BJ (cell line): Measurements from ENCODE around the gene DPYSL5. TPM values are rescaled to one million over a fixed set of nuclear protein-coding genes. Genes with fewer than 3 reads are reported as not detected.

Experiments
- CTCF ChIA-PET: fragments of 350-600 bp; formaldehyde crosslinking; extraction: SDS; loops from one replicate; lab custom pipeline; 2021; ENCODE audit warnings: antibody characterized with exemption, inconsistent platforms; lab: Yijun Ruan, JAX
- POLR2A ChIA-PET: fragments of 300-600 bp; sonication (Branson Sonifier 250); formaldehyde crosslinking; extraction: SDS; loops from one replicate; lab custom pipeline; 2021; ENCODE audit warnings: antibody characterized with exemption; lab: Charles Lee
- DNase-seq: peaks from one replicate; pipeline ENCODE4 v3.0.0-alpha.2; 2011; ENCODE audit warnings: low read depth
- H3K27me3 ChIP-seq: 2 replicates; pipeline ENCODE4 v1.6.0; 2011; ENCODE audit warnings: low read length; ENCODE audit not compliant: control insufficient read depth, insufficient read depth
- H3K36me3 ChIP-seq: 2 replicates; pipeline ENCODE4 v1.5.1; 2011; ENCODE audit warnings: low read length; ENCODE audit not compliant: control insufficient read depth, insufficient read depth
- H3K4me3 ChIP-seq: 2 replicates; pipeline ENCODE4 v1.5.1; 2011; ENCODE audit warnings: low read depth, mild to moderate bottlenecking, control low read depth, low read length
- polyA plus RNA-seq: library from polyadenylated mRNA; depleted of rRNA; stranded (reverse); fragments of >200 nt; gene quantifications from 2 replicates; pipeline ENCODE4 v1.2.3, GENCODE V29; 2011
- TF ChIP-seq, protein P1 (sequence below): IDR thresholded peaks from 2 replicates; pipeline ENCODE4 v1.5.1; 2011; ENCODE audit warnings: low read depth, mild to moderate bottlenecking, control low read depth, inconsistent platforms, low read length, moderate library complexity; ENCODE audit not compliant: insufficient read depth

Gene DPYSL5
- polyA plus RNA-seq, 1 experiment: not detected

DNA sequence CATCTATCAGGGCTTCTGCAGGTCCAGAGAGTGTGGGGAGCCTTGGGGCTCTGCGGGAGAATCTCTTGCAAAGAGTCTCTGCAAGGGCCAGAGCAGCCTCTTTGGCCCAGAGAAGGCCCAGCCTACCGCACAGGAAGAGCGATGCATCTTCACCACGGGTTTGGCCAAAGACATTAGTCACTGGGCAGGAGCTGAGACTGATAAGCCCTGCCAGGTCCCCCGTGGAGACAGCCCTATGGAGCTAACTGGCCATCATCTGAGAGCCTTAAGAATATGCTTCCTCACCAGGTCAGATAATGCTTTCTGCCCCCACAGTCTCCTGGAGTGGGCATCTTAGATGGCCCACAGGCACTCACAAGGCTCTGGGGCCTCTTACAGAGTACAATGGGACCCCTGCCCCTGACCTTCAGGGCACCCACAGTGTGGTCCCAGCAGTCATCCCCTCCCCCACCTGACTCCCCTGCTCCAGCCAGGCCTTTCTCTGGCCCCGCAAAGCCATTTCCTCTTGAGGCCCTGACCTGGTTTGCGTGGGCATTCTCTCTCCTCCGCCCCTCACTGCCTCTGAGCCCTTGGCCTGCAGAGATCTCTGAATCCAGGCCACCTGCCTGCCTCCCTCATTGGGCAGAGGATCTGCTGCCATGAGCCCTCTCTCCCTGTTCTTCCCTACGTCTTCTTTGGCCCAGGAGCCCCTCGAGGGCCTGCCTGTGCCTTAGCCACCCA is 90.6 kb downstream of the DPYSL5 start:
- TF ChIP-seq, protein P1, sequence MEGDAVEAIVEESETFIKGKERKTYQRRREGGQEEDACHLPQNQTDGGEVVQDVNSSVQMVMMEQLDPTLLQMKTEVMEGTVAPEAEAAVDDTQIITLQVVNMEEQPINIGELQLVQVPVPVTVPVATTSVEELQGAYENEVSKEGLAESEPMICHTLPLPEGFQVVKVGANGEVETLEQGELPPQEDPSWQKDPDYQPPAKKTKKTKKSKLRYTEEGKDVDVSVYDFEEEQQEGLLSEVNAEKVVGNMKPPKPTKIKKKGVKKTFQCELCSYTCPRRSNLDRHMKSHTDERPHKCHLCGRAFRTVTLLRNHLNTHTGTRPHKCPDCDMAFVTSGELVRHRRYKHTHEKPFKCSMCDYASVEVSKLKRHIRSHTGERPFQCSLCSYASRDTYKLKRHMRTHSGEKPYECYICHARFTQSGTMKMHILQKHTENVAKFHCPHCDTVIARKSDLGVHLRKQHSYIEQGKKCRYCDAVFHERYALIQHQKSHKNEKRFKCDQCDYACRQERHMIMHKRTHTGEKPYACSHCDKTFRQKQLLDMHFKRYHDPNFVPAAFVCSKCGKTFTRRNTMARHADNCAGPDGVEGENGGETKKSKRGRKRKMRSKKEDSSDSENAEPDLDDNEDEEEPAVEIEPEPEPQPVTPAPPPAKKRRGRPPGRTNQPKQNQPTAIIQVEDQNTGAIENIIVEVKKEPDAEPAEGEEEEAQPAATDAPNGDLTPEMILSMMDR: no peak
- POLR2A ChIA-PET: no interaction called here
- Histone ChIP-seq H3K27me3 (peaks cover 15% of the 10 kb centered on the region), H3K4me3 (no peak overlapping the region), H3K36me3 (no peaks in the 10 kb centered on the region)
- CTCF ChIA-PET: interaction anchor here (8.2 kb wide), 1 partner anchor 94 kb away, joined by 154 read pairs; the partner anchor contains the start of gene DPYSL5
- DNase-seq: no peak

DNA sequence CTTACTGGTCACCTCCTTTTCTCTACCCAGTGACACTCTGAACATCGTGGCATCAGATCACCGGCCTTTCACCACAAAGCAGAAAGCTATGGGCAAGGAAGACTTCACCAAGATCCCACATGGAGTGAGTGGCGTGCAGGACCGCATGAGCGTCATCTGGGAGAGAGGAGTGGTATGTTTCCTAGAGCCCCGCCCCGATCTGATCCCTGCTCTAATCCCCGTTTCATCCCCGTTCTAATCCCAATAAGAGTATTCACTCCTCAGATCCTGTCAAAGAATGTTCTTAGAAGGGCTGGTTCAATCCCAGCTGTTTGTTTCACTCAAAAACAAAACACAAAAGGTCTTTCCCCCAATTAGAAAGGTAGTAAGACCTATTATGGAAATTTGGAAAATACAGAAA is 92.1 kb downstream of the DPYSL5 start:
- CTCF ChIA-PET: interaction anchor here (0.7 to 8.2 kb wide), 6 partner anchors 10 to 95 kb away, joined by 3 to 154 read pairs (median 5); partner anchors contain the start of gene DPYSL5
- no peaks in the 10 kb centered on the region for H3K36me3 ChIP-seq
- POLR2A ChIA-PET: no interaction called here

DNA sequence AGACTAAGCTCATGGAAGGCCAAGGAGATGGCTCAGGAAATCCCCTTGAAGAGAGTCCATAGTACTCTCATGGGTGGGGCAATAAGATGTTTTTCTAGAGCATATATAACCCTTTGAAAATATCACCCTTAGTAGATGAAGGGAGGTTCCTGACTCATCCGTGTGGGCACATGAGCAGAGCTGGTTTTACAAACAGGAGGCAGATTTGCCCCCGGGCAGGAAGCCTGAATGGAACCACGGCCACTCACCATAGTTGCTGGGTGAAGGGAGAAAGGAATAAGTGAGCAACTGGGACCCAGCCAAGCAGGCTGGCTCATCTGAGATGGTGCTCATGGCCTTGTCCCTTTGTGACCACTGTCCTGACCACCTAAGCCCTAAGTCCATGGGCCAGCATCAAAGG is 93.6 kb downstream of the DPYSL5 start:
- Histone ChIP-seq H3K4me3 (no peak overlapping the region), H3K36me3 (no peaks in the 10 kb centered on the region), H3K27me3 (peaks cover 13% of the 10 kb centered on the region)
- ChIA-PET POLR2A (no interaction called here), CTCF (interaction anchor here (0.6 to 8.2 kb wide), 10 partner anchors 8 to 268 kb away, joined by 3 to 154 read pairs (median 6); partner anchors contain the start of gene DPYSL5)
- no peak for DNase-seq
- TF ChIP-seq, protein P1: no peak

More for the DNA sequence above, 92.1 kb downstream of the DPYSL5 start:
- TF ChIP-seq, protein P1: no peak
- Histone ChIP-seq H3K4me3 (no peak overlapping the region), H3K27me3 (peaks cover 13% of the 10 kb centered on the region)
- DNase-seq: no peak

DNA sequence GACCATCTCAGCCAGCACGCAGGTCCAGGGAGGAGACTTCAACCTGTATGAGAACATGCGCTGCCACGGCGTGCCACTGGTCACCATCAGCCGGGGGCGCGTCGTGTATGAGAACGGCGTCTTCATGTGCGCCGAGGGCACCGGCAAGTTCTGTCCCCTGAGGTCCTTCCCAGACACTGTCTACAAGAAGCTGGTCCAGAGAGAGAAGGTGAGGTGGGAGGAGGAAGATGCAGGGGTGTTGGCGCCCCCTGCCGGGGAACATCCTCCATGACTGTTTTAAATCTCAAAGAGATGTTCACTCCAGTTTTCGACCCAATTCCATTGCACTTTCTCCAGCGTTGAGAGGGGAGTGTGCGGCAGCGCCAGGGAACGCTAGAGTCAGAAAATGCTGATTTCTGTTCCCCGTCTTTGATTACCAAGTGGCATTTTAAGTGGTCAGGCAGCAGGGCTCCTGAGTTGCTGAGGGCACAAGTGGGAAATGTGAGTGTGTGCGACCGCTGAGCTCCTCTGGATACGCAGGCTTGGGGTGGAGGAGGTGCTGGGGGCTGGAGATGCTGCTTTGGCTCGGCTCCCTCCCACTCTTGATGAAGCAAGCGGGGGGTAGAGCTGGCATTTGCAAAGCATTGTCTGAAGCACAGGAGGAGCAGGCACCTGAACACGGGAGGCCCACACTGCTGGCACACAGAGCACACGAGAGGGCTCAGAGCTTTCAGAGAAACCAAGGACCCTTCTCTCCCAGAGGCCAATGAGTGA is 94.8 kb downstream of the DPYSL5 start:
- CTCF ChIA-PET: interaction anchor here (0.6 to 8.2 kb wide), 25 partner anchors 9 to 381 kb away, joined by 3 to 154 read pairs (median 4); partner anchors contain the start of gene DPYSL5
- POLR2A ChIA-PET: no interaction called here
- Histone ChIP-seq H3K36me3 (no peaks in the 10 kb centered on the region), H3K27me3 (peaks cover 15% of the 10 kb centered on the region), H3K4me3 (no peak overlapping the region)
- no peak for DNase-seq
- TF ChIP-seq, protein P1: peak; percentile 84
